Measurements from ENCODE around the gene CMTM6.
A peak's percentile ranks its signal among the peaks of the same experiment; 100 is the strongest.
"Not testable (repeated sequence)": the region's sequence is repeated elsewhere in the genome, so short reads cannot be mapped to it uniquely, and the experiment has no call there.

Gene CMTM6

GRCh38 chr3:32463415-32463814 is 39.2 kb downstream of the CMTM6 start:
- DNase-seq = not testable (repeated sequence)

DNA sequence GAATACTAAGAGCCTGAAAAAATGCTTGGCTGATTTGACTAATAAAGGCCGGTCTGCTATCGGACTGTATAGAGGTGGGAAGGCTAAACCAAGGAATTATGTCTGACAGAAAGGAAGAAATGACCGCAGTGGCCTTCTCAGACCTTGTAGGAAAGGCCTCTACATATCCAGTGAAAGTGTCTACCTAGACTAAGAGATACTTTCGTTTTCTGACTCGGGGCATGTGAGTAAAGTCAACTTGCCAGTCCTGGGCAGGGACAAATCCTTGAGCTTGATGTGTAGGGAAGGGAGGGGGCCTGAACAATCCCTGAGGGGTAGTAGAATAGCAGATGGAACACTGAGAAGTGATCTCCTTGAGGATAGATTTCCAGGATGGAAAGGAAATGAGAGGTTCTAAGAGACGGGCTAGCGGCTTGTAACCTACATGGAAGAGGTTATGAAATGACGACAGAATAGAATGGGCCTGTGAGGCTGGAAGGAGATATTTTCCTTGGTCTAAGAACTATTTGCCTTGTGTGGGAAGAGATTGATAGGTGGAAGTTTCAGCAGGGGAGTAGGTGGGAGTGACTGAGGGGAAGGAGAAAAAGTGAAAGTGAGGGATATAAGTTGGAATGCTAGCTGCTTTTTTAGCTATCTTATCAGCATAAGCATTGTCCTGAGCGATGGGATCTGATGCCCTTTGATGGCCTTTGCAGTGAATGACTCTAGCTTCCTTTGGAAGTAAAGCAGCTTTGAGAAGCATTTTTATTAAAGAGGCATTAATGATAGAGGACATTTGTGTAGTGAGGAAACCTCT is 40.3 kb downstream of the CMTM6 start:
- peak; percentile 39 for DNase-seq

DNA sequence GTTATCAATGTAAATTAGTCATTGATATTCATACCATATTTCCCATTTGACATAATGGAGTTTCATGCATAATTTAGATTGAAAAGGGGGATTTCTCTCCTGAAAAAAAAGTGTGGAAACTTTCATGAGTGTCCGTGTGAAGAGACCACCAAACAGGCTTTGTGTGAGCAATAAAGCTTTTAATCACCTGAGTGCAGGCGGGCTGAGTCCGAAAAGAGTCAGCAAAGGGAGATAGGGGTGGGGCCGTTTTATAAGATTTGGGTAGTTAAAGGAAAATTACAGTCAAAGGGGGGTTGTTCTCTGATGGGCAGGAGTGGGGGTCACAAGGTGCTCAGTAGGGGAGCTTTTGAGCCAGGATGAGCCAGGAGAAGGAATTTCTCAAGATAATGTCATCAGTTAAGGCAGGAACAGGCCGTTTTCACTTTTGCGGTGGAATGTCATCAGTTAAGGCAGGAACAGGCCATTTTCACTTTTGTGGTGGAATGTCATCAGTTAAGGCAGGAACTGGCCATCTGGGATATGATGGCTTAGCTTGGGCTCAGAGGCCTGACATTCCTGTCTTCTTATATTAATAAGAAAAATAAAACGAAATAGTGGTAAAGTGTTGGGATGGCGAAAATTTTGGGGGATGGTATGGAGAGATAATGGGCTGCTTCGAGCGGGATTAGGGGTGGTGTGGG is 41.7 kb downstream of the CMTM6 start:
- not testable (repeated sequence) for DNase-seq

GRCh38 chr3:32460031-32460749 is 42.5 kb downstream of the CMTM6 start:
- peak; percentile 87 for DNase-seq

GRCh38 chr3:32459450-32459849 is 43.2 kb downstream of the CMTM6 start:
- no peak for DNase-seq

- DNase-seq = peak; percentile 34
Measured at GRCh38 chr3:32457971-32458471, 44.6 kb downstream of the CMTM6 start.

DNA sequence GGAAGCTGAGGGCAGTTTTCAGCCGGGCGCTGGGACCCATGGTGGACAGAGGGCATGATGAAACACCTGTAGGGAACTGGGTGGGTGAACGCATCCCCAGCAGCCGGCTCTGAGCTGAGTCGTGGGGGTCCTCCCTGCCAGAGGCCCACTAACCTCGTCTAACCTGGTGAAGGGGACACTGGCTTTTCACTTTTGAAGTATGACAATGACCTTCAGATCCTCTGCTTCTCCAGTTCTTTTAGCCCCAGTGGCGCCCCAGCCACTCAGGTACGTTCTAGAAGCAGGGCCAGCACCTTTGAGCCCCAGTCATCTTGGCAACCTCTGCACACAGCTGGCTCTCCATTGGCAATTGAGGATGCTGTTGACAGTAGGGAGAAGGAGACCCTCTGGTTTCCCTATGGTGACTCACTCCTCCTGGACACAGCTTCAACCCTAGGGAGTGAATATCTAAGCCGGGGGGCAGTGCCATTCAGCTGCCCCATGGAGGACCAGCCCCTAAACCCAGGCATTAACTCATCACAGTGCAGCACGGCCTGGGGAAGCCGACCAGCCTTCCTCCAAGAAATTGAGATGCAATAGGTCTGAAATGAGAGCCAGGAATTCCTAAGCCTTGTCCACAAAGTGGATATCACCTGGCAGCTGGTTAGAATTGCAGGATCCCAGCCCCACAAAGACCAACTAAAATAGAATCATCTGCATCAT is 46.1 kb downstream of the CMTM6 start:
- DNase-seq = no peak

- no peak for DNase-seq
Measured at GRCh38 chr3:32455609-32456428, 46.8 kb downstream of the CMTM6 start.

DNA sequence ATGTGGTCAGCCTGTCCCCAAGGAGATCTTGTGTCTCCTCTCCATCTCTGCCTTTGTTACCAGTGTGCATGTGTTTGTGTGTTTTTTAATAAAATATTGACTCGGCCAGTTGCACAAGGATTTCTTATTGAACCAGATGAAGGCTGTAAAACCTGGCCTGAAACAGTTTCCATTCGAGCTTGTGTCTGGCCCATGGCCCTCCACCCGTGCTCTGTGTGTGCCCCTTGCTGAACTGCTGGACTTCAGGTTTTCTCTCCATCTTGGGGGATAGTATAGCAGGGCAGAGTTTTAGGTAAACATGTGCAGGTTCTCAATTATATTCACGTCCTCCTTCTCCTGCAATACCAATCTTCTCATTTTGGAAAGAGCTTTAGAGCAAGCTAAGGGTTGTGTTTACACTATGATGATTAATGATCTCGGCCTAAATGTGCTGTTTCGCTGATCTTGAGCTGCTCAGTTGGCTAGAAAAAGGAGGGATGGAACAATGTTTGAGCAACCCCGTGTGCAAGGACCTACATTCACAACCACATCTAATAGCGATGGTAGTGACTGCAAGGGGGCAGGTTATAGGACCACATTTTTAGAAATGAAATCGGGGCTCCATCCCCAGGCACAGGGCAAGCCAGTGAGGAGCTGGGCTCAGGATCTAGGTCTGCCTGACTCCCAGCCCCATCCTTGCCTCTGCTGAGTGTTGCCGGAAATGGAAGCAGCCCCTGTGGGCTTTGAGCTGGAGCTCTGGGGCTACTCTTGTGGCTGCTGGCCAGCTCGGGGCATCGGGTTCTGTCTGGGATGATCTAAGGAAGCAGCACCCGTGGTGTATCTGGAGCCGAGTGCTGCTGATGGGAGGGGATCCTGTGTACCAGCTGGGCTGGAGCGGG is 47.7 kb downstream of the CMTM6 start:
- no peak for DNase-seq

GRCh38 chr3:32454111-32454510 is 48.5 kb downstream of the CMTM6 start:
- no peak for DNase-seq

- DNase-seq = no peak
Measured at GRCh38 chr3:32453346-32453745, 49.3 kb downstream of the CMTM6 start.

- DNase-seq = no peak
Measured at GRCh38 chr3:32452009-32452408, 50.6 kb downstream of the CMTM6 start.

DNA sequence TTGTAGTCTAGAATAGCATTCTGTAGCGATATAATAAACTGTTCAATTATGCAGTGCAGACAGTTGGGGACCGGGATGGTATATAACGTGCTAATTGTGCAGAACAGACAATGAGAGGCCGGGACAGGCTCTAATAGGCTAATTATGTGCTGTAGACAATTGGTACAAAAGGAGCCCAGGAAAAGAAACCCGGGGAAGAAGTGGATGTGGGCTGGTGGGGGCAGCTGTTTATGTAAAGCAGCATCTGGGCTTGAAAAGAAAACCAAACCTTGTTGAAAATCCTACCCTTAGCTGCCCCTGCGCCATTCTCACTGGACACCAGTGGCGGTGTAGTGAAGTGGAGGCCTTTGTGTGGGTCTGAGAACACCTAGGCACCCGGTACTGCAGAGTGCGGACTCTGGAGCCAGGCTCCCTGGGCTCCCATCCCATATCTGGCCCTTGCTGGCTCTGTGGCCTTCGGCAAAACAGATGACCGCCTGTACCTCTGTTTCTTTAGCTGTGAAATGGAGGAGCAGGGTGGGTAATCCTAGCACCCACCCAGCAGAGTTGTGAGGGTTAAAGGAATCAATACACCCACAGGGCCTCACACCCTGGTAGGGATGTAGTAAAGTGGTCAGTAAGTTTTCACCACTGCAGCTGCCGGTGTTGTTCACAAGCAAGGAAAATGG is 51.5 kb downstream of the CMTM6 start:
- DNase-seq = no peak

DNA sequence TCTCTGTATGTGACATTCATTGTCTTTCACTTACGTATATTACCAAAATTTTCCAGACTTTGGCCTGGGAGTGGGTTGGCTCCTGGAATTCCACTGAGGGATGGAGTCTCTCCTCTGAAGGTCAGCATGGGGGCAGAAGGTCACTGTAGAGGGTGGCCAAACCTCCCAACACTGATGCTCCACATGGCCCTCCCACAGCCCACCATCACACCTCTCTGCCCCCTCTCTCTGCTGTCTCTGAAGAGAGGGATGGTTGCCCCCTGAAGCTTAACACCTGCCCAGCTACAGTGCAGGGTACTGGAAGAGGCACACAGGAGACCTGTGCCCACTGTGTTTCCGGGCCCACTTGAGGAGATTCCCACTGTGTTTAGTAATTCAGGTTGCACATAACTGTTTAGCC is 52.2 kb downstream of the CMTM6 start:
- no peak for DNase-seq

DNA sequence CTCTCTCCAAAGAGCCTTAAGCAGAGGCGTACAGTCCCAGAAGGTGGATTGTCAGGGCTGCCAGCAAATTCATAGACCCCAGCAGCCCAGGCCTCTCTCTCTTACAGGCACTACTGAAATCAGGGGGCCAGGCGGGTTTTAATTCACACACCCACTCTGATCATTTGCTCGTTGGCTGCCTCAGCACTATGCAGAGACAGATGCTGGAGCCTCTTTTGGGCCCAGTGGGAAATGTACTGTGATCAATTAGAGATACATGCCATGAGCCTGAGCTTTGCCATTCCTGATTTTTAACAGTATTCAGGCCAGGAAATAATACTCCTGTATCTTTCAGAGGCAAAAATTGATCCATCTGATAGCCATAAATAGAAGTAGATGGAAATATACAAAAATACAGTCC is 53.0 kb downstream of the CMTM6 start:
- no peak for DNase-seq

DNA sequence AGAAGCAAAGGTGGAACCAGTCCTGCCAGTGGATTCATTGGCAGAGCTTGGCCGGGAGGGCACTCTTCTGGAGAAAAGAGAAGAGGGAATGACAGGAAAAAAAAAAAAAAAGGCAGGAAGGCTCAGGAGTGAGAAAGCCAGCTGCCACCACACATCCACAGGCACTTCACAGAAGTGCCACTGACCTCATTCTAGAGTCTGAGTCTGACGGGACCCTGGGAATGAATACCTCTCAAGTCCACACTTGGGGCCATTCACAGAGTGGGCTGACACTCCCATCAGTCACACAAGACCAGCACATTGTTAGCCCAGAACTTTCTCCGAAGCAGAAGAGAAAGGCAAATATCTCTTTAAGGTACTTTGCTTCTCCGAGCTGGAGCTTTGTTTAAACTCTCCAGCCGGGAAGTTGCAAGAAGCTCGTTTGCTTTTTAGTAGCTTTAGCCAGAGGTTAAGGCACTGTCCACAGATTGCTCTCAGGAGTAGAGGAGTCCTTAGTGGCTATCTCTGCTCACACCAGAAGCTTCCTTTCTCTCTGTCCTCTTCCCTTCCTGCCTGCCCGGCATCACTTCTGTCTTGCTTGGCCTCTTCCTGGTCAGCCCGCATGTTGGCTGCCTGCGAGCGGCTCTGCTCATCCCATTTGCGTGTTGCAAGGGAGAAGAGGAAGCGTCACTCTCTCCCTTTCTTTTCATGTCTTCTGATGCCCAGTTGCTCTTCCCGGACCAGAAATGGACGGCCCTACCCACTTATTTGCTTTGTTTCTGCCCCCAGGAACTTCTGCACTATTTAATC is 53.8 kb downstream of the CMTM6 start:
- no peak for DNase-seq

DNA sequence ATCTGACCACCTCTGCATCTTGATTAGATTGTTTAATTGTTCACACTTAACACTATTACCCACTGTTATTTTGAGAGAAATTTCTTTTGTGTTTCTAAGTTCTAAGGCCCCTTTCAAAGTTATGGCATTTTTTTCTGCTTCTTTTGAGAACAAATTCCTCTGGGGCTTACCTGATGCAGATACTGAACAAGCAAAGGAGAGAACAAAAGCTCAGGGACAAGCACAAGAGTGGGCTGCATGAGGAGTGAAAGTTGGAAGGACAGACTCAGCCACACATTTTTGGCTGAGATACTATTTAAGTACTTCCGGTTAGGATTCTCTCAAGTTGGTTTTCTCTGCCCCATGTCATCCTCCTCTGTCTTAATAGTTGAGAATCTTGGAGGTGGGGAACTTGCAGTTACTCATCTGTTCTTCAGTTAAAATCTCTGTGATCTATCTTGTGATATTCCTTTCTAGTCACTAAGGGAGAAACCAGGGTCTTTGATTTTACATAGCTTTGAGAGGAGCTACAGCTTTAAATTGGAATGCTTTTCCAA is 54.7 kb downstream of the CMTM6 start:
- no peak for DNase-seq

GRCh38 chr3:32443478-32443877 is 59.2 kb downstream of the CMTM6 start:
- DNase-seq = no peak

DNA sequence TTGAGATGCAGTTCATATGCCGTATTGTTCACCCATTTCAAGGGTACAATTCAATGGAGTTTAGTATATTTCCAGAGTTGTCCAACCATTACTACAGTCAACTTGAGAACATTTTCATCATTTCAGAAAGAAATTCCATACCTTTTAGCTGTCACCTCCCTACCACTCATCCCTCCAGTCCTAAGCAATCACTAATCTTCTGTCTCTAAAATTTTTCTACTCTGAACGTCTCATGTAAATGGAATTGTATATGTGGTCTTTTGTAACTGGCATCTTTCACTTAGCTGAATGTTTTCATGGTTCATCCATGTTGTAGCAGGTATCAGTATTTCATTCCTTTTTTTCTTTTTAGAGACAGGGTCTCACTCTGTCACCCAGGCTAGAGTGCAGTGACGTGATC is 59.9 kb downstream of the CMTM6 start:
- no peak for DNase-seq

Data from activated CD4-positive, alpha-beta T cell treated with anti-CD3 and anti-CD28 coated beads, Interleukin-2, amount 50 U/mL, for 16 hours (primary cell).